Prostate gland (tissue), 2 donors: ENCODE results near the gene CRIM1.

ENCODE experiments used
- POLR2A ChIP-seq: fragments of 450-650 bp; IDR thresholded peaks from one replicate; pipeline ENCODE4 v1.6.1; 2016; ENCODE audit warnings: antibody characterized with exemption, mild to moderate bottlenecking
- POLR2AphosphoS5 ChIP-seq: sonication (generic); formaldehyde crosslinking; IDR thresholded peaks from one replicate; pipeline ENCODE4 v1.6.1; 2017; ENCODE audit warnings: antibody characterized with exemption
- TF ChIP-seq, protein P1 (sequence below), 4 experiments: fragments of 200-600 bp in 2 of 4; fragments of 450-650 bp in 2 of 4; sonication (generic) in 2 of 4; IDR thresholded peaks; 1 replicate in 3 of 4; 2 replicates in 1 of 4; pipeline ENCODE4 v1.5.1; 2016 to 2019; ENCODE audit warnings: antibody characterized with exemption in 4 of 4, mild to moderate bottlenecking in 2 of 4, moderate library complexity in 2 of 4

GRCh38 chr2:36397728-36398413 is 42.3 kb downstream of the CRIM1 start:
- no peak for TF ChIP-seq POLR2A
- TF ChIP-seq, protein P1, sequence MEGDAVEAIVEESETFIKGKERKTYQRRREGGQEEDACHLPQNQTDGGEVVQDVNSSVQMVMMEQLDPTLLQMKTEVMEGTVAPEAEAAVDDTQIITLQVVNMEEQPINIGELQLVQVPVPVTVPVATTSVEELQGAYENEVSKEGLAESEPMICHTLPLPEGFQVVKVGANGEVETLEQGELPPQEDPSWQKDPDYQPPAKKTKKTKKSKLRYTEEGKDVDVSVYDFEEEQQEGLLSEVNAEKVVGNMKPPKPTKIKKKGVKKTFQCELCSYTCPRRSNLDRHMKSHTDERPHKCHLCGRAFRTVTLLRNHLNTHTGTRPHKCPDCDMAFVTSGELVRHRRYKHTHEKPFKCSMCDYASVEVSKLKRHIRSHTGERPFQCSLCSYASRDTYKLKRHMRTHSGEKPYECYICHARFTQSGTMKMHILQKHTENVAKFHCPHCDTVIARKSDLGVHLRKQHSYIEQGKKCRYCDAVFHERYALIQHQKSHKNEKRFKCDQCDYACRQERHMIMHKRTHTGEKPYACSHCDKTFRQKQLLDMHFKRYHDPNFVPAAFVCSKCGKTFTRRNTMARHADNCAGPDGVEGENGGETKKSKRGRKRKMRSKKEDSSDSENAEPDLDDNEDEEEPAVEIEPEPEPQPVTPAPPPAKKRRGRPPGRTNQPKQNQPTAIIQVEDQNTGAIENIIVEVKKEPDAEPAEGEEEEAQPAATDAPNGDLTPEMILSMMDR (IDR thresholded peaks at IDR 0.05), result no peak
- TF ChIP-seq POLR2AphosphoS5, result no peak
